Measurements from ENCODE around the gene ARID1B. TPM values are rescaled to one million over a fixed set of nuclear protein-coding genes. Genes with fewer than 3 reads are reported as not detected.

The ARID1B gene
- total RNA-seq, 1 experiment from 2014 or later: 91.7 TPM

DNA sequence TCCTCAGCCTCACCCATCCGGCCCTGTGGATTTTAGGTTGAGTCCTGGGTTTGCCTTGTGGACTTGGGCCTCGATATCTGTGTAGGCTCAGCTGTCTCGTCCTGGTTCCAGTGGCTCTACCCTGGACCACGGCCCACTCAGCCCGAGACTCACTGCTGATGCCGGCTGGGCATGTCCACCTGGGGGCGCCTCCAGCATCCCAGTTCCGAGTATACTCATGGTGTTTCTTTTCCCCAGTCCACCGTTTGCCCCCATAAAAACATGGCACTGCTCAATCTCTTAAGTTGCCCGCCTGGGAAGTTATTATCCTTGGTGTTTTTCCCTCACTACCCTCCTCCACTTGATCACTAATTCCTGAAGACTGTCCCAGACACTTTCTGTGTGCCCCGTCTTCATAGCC lies 99.1 kb downstream of the ARID1B start:
- CTCF ChIA-PET: no interaction called here
- no peak overlapping the region for H3K27ac ChIP-seq (ENCODE audit: low read length)
- no peaks in the 10 kb centered on the region for H3K36me3 ChIP-seq (ENCODE audit: control insufficient read depth, insufficient read depth, low read length)
- no peak for DNase-seq (ENCODE audit: low read depth, low spot score)
- no peak for TF ChIP-seq TCF7L2 (IDR thresholded peaks at IDR 0.05; ENCODE audit: low read depth, low read length)
- TF ChIP-seq, protein P1, sequence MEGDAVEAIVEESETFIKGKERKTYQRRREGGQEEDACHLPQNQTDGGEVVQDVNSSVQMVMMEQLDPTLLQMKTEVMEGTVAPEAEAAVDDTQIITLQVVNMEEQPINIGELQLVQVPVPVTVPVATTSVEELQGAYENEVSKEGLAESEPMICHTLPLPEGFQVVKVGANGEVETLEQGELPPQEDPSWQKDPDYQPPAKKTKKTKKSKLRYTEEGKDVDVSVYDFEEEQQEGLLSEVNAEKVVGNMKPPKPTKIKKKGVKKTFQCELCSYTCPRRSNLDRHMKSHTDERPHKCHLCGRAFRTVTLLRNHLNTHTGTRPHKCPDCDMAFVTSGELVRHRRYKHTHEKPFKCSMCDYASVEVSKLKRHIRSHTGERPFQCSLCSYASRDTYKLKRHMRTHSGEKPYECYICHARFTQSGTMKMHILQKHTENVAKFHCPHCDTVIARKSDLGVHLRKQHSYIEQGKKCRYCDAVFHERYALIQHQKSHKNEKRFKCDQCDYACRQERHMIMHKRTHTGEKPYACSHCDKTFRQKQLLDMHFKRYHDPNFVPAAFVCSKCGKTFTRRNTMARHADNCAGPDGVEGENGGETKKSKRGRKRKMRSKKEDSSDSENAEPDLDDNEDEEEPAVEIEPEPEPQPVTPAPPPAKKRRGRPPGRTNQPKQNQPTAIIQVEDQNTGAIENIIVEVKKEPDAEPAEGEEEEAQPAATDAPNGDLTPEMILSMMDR (IDR thresholded peaks at IDR 0.05): peak; percentile 70
- POLR2A ChIA-PET: no interaction called here
- no peak overlapping the region for H3K4me3 ChIP-seq (ENCODE audit: low read depth in 2 of 2, low read length in 2 of 2)
- BruUV-seq (replicated peaks): no TSS peak
- intact Hi-C loops (cut with micrococcal nuclease; ENCODE audit: unreplicated experiment) (no loop called here), in situ Hi-C loops (cut with HindIII; ENCODE audit: low pct_unique_long_range_greater_than_20kb, low sequenced_read_pairs) (no loop called here)
- no peak; the same call in 1 of the 2 replicates for ATAC-seq
- no peaks in the 10 kb centered on the region for H3K27me3 ChIP-seq (ENCODE audit: control insufficient read depth, insufficient read depth, low read length)
- H3K9me3 ChIP-seq (ENCODE audit: control insufficient read depth, insufficient read depth, low read depth, low read length): no peaks in the 10 kb centered on the region
- H3K4me1 ChIP-seq (ENCODE audit: control insufficient read depth, insufficient read depth, low read length): 0 out of 2 replicates have a peak, but pooled peaks cover 13% of the 10 kb centered on the region

DNA sequence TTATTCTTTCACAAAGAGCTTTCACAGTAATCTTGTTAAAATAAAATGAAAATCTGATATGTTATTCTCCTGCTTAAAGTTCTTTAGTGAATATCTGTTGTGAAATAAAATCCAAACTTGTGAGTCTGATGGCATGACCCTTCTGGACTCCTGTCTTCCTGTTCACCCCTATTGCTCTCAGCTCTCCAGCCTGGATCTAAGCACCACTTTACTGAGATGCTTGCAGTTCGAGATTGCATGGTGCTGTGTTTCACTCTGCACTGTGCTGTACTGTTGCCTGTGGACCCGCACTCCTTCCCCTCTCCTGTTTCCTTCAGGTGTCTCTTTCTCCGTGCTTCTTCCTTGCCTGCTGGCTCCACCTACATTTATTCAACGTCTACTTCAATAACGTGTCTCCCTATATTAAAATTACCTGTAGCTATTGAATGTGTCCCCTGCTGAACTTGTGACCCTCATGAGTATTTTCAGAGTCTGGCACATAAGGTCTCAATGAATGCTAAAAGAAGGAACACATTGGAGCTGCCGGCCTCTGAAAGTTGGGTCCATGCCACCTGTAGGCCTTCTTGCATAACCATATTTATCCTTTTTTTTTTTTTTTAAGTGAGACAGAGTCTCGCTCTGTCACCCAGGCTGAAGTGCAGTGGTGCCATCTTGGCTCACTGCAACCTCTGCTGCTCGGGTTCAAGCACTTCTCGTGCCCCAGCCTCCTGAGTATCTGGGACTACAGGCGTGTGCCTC lies 100.1 kb downstream of the ARID1B start:
- 0 out of 2 replicates have a peak, but pooled peaks cover 13% of the 10 kb centered on the region for H3K4me1 ChIP-seq (ENCODE audit: control insufficient read depth, insufficient read depth, low read length)
- in situ Hi-C loops (cut with HindIII; ENCODE audit: low pct_unique_long_range_greater_than_20kb, low sequenced_read_pairs) (no loop called here), intact Hi-C loops (cut with micrococcal nuclease; ENCODE audit: unreplicated experiment) (no loop called here)
- no peaks in the 10 kb centered on the region for H3K36me3 ChIP-seq (ENCODE audit: control insufficient read depth, insufficient read depth, low read length)
- DNase-seq (ENCODE audit: low read depth, low spot score) (no peak), ATAC-seq (no peak)
- no peak overlapping the region for H3K4me3 ChIP-seq (ENCODE audit: low read depth in 2 of 2, low read length in 2 of 2)
- TF ChIP-seq, protein P1 (IDR thresholded peaks at IDR 0.05): no peak
- TF ChIP-seq POLR2AphosphoS5 (IDR thresholded peaks at IDR 0.05; ENCODE audit: low read depth, low read length) (no peak), SIN3A (IDR thresholded peaks at IDR 0.05; ENCODE audit: borderline replicate concordance, insufficient read depth, low read depth, low read length) (no peak), TCF7L2 (IDR thresholded peaks at IDR 0.05; ENCODE audit: low read depth, low read length) (no peak)
- TF ChIP-seq, protein P2, sequence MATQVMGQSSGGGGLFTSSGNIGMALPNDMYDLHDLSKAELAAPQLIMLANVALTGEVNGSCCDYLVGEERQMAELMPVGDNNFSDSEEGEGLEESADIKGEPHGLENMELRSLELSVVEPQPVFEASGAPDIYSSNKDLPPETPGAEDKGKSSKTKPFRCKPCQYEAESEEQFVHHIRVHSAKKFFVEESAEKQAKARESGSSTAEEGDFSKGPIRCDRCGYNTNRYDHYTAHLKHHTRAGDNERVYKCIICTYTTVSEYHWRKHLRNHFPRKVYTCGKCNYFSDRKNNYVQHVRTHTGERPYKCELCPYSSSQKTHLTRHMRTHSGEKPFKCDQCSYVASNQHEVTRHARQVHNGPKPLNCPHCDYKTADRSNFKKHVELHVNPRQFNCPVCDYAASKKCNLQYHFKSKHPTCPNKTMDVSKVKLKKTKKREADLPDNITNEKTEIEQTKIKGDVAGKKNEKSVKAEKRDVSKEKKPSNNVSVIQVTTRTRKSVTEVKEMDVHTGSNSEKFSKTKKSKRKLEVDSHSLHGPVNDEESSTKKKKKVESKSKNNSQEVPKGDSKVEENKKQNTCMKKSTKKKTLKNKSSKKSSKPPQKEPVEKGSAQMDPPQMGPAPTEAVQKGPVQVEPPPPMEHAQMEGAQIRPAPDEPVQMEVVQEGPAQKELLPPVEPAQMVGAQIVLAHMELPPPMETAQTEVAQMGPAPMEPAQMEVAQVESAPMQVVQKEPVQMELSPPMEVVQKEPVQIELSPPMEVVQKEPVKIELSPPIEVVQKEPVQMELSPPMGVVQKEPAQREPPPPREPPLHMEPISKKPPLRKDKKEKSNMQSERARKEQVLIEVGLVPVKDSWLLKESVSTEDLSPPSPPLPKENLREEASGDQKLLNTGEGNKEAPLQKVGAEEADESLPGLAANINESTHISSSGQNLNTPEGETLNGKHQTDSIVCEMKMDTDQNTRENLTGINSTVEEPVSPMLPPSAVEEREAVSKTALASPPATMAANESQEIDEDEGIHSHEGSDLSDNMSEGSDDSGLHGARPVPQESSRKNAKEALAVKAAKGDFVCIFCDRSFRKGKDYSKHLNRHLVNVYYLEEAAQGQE (IDR thresholded peaks at IDR 0.05; ENCODE audit: insufficient read depth in 1 of 2, low read depth in 2 of 2, low read length in 1 of 2): no peak
- ChIA-PET POLR2A (interaction anchor here (0.7 kb wide), 1 partner anchor 241 kb away, joined by 5 read pairs; no protein-coding TSS in a partner anchor), CTCF (no interaction called here)
- no peak overlapping the region for H3K27ac ChIP-seq (ENCODE audit: low read length)
- H3K27me3 ChIP-seq (ENCODE audit: control insufficient read depth, insufficient read depth, low read length): no peaks in the 10 kb centered on the region
- no TSS peak for BruUV-seq (replicated peaks)
- no peaks in the 10 kb centered on the region for H3K9me3 ChIP-seq (ENCODE audit: control insufficient read depth, insufficient read depth, low read depth, low read length)
